Neutrophil (primary cell): ENCODE results near the gene PDE6B.

Experiments
- H3K27ac ChIP-seq: fragments of 200-600 bp; sonication (generic); 2 replicates; pipeline ENCODE4 v1.5.1; 2016; ENCODE audit warnings: mild to moderate bottlenecking, moderate library complexity
- H3K27me3 ChIP-seq: fragments of 200-600 bp; sonication (generic); 2 replicates; pipeline ENCODE4 v1.6.0; 2016; ENCODE audit warnings: mild to moderate bottlenecking
- H3K36me3 ChIP-seq: fragments of 200-600 bp; sonication (generic); 2 replicates; pipeline ENCODE4 v1.5.1; 2017
- H3K4me1 ChIP-seq, 2 experiments: fragments of 200-600 bp in 1 of 2; sonication (generic) in 1 of 2; 1 replicate in 1 of 2; 2 replicates in 1 of 2; pipeline versions ENCODE4 v1.5.1 to v1.6.1; 2013 to 2016; ENCODE audit warnings: low read depth in 1 of 2, low read length in 1 of 2, mild to moderate bottlenecking in 1 of 2, moderate library complexity in 1 of 2; ENCODE audit not compliant: control insufficient read depth in 1 of 2, insufficient read depth in 1 of 2
- H3K4me3 ChIP-seq, 2 experiments: fragments of 200-600 bp in 1 of 2; sonication (generic) in 1 of 2; 1 replicate in 1 of 2; 2 replicates in 1 of 2; pipeline ENCODE4 v1.5.1; 2013 to 2016; ENCODE audit warnings: low read depth in 1 of 2, low read length in 1 of 2, mild to moderate bottlenecking in 1 of 2, moderate library complexity in 1 of 2
- H3K9me3 ChIP-seq: fragments of 200-600 bp; sonication (generic); 2 replicates; pipeline ENCODE4 v1.5.1; 2016
- CTCF ChIP-seq: fragments of 200-600 bp; sonication (generic); IDR thresholded peaks from 2 replicates; pipeline ENCODE4 v1.5.1; 2016; ENCODE audit warnings: antibody characterized with exemption

PDE6B gene

GRCh38 chr4:626201-627091, 1.1 kb downstream of the PDE6B start:
- Histone ChIP-seq H3K27ac (no peak overlapping the region), H3K9me3 (no peaks in the 10 kb centered on the region), H3K36me3 (no peaks in the 10 kb centered on the region), H3K4me3 (no peak overlapping the region), H3K4me1 (no peaks in the 10 kb centered on the region), H3K27me3 (no peaks in the 10 kb centered on the region)
- TF ChIP-seq CTCF, result no peak

GRCh38 chr4:627347-628125, 2.2 kb downstream of the PDE6B start:
- Histone ChIP-seq H3K9me3 (no peaks in the 10 kb centered on the region), H3K36me3 (no peaks in the 10 kb centered on the region), H3K4me1 (no peaks in the 10 kb centered on the region), H3K27ac (no peak overlapping the region), H3K27me3 (no peaks in the 10 kb centered on the region), H3K4me3 (no peak overlapping the region)
- no peak for TF ChIP-seq CTCF

- H3K36me3 ChIP-seq, result no peaks in the 10 kb centered on the region
- H3K27me3 ChIP-seq, result no peaks in the 10 kb centered on the region
- H3K4me3 ChIP-seq, result no peak overlapping the region
- TF ChIP-seq CTCF, result no peak
- H3K27ac ChIP-seq, result no peak overlapping the region
- H3K9me3 ChIP-seq, result no peaks in the 10 kb centered on the region
- H3K4me1 ChIP-seq, result no peaks in the 10 kb centered on the region
Observed at GRCh38 chr4:628311-628741, 3.0 kb downstream of the PDE6B start.

DNA sequence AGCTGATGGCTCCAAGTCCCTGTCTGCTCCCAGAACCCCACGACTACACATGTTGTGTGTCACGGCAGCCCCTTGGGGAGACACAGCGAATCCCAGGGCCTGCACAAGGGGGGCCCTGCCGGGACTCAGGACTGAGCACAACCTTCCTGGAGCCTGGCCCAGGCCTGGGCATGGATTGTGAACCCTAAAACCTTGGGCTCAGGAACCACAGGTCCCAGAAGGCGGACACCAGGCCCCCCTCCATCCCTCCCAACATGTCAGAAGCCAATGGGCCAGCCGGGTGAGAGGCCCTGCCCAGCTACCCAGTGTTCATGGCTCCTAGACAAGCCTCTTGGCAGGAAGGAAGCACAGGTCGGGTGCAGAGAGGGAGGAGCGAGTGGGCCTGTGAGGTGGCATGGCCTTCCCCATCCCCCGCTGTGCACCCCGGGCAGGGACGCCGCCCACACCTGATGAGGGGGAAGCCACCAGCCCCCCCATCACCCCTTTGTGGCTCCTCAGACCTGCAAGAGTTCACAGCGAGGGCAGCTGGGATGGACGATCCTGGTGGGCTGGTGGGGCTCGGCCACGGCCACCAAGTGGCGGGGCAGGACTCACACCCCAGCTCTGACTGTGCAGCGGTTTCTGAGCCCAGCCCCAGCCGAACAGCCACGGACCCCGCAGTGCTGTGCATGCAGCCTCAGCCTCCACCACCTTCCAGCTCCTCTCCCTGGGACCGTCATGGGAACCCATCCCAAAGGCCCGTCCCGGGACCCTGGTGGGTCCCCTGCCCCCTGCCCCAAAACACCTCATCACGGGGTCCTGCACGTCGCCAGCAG, 3.7 kb downstream of the PDE6B start:
- Histone ChIP-seq H3K9me3 (no peaks in the 10 kb centered on the region), H3K27ac (no peak overlapping the region), H3K36me3 (no peaks in the 10 kb centered on the region), H3K4me1 (no peaks in the 10 kb centered on the region), H3K4me3 (no peak overlapping the region), H3K27me3 (no peaks in the 10 kb centered on the region)
- TF ChIP-seq CTCF, result no peak

GRCh38 chr4:629636-629914, 4.2 kb downstream of the PDE6B start:
- no peaks in the 10 kb centered on the region for H3K9me3 ChIP-seq

More at GRCh38 chr4:629636-629914, 4.2 kb downstream of the PDE6B start:
- Histone ChIP-seq H3K36me3 (no peaks in the 10 kb centered on the region), H3K27ac (no peak overlapping the region), H3K27me3 (no peaks in the 10 kb centered on the region), H3K4me1 (no peaks in the 10 kb centered on the region), H3K4me3 (no peak overlapping the region)
- TF ChIP-seq CTCF, result no peak
